Gastroesophageal sphincter (tissue), 3 donors: ENCODE results near the gene CACNA1I.

ENCODE experiments used
- POLR2AphosphoS5 ChIP-seq: sonication (generic); formaldehyde crosslinking; IDR thresholded peaks from one replicate; pipeline ENCODE4 v1.6.1; 2017; ENCODE audit warnings: antibody characterized with exemption
- TF ChIP-seq, protein P1 (sequence below), 4 experiments: fragments of 200-600 bp in 2 of 4; fragments of 450-650 bp in 2 of 4; sonication (generic) in 1 of 4; IDR thresholded peaks; one replicate each; pipeline ENCODE4 v1.5.1; 2017 to 2019; ENCODE audit warnings: antibody characterized with exemption in 4 of 4, mild to moderate bottlenecking in 2 of 4, moderate library complexity in 2 of 4

DNA sequence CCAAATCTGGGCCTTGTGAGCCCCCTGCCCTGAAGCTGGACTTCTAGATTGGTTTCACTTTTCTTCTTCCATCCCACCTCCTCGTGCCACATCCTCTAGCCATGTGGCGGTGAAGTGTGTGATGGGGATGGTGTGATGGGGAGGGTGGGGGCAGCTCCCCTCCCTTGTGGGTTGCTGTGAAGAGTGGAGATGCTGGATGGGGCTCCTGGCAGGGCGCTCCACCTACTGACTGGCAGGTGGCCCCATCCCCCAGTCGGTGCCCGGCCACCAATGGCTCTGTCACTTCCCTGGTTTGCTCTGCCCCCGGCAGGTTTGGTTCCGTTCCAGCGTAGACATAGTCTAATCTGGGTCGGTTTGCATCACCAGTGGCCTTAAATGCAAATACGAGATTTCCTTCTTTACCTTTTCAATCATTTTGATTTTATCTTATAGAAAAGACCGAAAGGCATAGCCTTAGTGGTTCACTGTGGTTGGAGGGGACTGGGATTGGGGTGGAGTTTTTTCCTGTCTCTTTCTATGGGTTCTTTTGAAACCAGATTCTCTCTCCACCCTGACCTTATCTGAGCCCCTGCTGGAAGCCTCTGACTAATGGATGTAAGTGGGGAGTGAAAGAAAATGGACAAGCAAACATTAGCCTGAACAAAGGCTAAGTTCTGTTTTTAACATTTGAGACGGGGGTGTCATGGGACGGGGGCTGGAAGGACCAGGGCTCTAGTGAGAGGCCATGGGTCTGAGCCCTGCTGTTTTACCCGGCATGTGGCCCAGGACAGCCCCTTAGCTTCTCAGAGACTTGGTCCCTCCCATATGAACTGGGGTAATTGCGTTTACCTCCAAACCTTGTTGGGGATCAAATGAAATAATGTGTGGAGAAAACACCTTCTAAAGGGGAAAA, 149.3 kb downstream of the CACNA1I start:
- TF ChIP-seq POLR2AphosphoS5, result no peak
- TF ChIP-seq, protein P1, sequence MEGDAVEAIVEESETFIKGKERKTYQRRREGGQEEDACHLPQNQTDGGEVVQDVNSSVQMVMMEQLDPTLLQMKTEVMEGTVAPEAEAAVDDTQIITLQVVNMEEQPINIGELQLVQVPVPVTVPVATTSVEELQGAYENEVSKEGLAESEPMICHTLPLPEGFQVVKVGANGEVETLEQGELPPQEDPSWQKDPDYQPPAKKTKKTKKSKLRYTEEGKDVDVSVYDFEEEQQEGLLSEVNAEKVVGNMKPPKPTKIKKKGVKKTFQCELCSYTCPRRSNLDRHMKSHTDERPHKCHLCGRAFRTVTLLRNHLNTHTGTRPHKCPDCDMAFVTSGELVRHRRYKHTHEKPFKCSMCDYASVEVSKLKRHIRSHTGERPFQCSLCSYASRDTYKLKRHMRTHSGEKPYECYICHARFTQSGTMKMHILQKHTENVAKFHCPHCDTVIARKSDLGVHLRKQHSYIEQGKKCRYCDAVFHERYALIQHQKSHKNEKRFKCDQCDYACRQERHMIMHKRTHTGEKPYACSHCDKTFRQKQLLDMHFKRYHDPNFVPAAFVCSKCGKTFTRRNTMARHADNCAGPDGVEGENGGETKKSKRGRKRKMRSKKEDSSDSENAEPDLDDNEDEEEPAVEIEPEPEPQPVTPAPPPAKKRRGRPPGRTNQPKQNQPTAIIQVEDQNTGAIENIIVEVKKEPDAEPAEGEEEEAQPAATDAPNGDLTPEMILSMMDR (IDR thresholded peaks at IDR 0.05), result no peak
